HG03439 (cell line): ENCODE results near the gene AKAP12.

Experiments
- ATAC-seq: cut with Tn5 transposase; IDR thresholded peaks from one replicate; pipeline ENCODE4 v1.9.1; 2021; ENCODE audit warnings: mild to moderate bottlenecking, moderate library complexity; ENCODE audit not compliant: unreplicated experiment

Gene AKAP12

GRCh38 chr6:151239603-151240035 is at the start of gene AKAP12:
TSS of gene AKAP12 (plus strand) at chr6:151239967. CDS start at chr6:151240563, 596 bp downstream.
- no peak for ATAC-seq

GRCh38 chr6:151191527-151191926 is 48.2 kb upstream of the AKAP12 start:
- no peak for ATAC-seq

GRCh38 chr6:151196555-151196954 is 43.2 kb upstream of the AKAP12 start:
- ATAC-seq: no peak

- no peak for ATAC-seq
Observed at GRCh38 chr6:151197556-151197955, 42.2 kb upstream of the AKAP12 start.

- no peak for ATAC-seq
Observed at GRCh38 chr6:151199991-151200390, 39.8 kb upstream of the AKAP12 start.

GRCh38 chr6:151205721-151206600 is 33.8 kb upstream of the AKAP12 start:
- ATAC-seq: no peak

GRCh38 chr6:151207674-151208073 is 32.1 kb upstream of the AKAP12 start:
- ATAC-seq: no peak

GRCh38 chr6:151209071-151209831 is 30.5 kb upstream of the AKAP12 start:
- no peak for ATAC-seq

- ATAC-seq: no peak
Observed at GRCh38 chr6:151211075-151211474, 28.7 kb upstream of the AKAP12 start.

- ATAC-seq: no peak
Observed at GRCh38 chr6:151213352-151213751, 26.4 kb upstream of the AKAP12 start.

GRCh38 chr6:151215999-151216398 is 23.8 kb upstream of the AKAP12 start:
- no peak for ATAC-seq

- ATAC-seq: no peak
Observed at GRCh38 chr6:151216804-151217203, 23.0 kb upstream of the AKAP12 start.

- ATAC-seq: no peak
Observed at GRCh38 chr6:151219192-151219591, 20.6 kb upstream of the AKAP12 start.

- ATAC-seq: no peak
Observed at GRCh38 chr6:151224076-151224475, 15.7 kb upstream of the AKAP12 start.

- no peak for ATAC-seq
Observed at GRCh38 chr6:151225919-151226318, 13.8 kb upstream of the AKAP12 start.

GRCh38 chr6:151228788-151229400 is 10.9 kb upstream of the AKAP12 start:
- ATAC-seq: no peak

- ATAC-seq: no peak
Observed at GRCh38 chr6:151229401-151230276, 10.1 kb upstream of the AKAP12 start.

- ATAC-seq: no peak
Observed at GRCh38 chr6:151230277-151230577, 9.5 kb upstream of the AKAP12 start.

- no peak for ATAC-seq
Observed at GRCh38 chr6:151232899-151233298, 6.9 kb upstream of the AKAP12 start.

- ATAC-seq: no peak
Observed at GRCh38 chr6:151233731-151234130, 6.0 kb upstream of the AKAP12 start.
